Fibroblast of skin of right quadriceps (primary cell): Measurements from ENCODE around the gene CPED1.
"Not testable (repeated sequence)": the region's sequence is repeated elsewhere in the genome, so short reads cannot be mapped to it uniquely, and the experiment has no call there.

Experiments used
- DNase-seq: peaks from one replicate; pipeline ENCODE4 v3.0.0-alpha.2; 2013

Gene CPED1

GRCh38 chr7:120981888-120982615, 6.5 kb upstream of the CPED1 start:
- peak; percentile 78 for DNase-seq

GRCh38 chr7:120983592-120983991, 4.9 kb upstream of the CPED1 start:
- DNase-seq: not testable (repeated sequence)

- no peak for DNase-seq
These were observed 4.1 kb upstream of the CPED1 start for GRCh38 chr7:120984406-120984805.

GRCh38 chr7:120985130-120985758, 3.3 kb upstream of the CPED1 start:
- DNase-seq: no peak

GRCh38 chr7:120985839-120986238, 2.7 kb upstream of the CPED1 start:
- no peak for DNase-seq

- no peak for DNase-seq
These were observed 1.9 kb upstream of the CPED1 start for GRCh38 chr7:120986650-120987049.

- no peak for DNase-seq
These were observed 1.2 kb upstream of the CPED1 start for GRCh38 chr7:120987280-120987679.

GRCh38 chr7:120987683-120988590, 574 bp upstream of the CPED1 start:
- DNase-seq: peak; percentile 93

- DNase-seq: peak; percentile 17
These were observed 1.0 kb downstream of the CPED1 start for GRCh38 chr7:120989257-120990220.

- DNase-seq: peak; percentile 12
These were observed 2.1 kb downstream of the CPED1 start for GRCh38 chr7:120990468-120991118.

GRCh38 chr7:120991161-120991560, 2.6 kb downstream of the CPED1 start:
- DNase-seq: no peak

GRCh38 chr7:120991581-120991980, 3.1 kb downstream of the CPED1 start:
- DNase-seq: peak; percentile 89

- DNase-seq: no peak
These were observed 3.9 kb downstream of the CPED1 start for GRCh38 chr7:120992272-120992964.

- peak; percentile 64 for DNase-seq
These were observed 4.5 kb downstream of the CPED1 start for GRCh38 chr7:120992965-120993494.

- peak; percentile 49 for DNase-seq
These were observed 5.2 kb downstream of the CPED1 start for GRCh38 chr7:120993553-120994191.

GRCh38 chr7:120994512-120995410, 6.2 kb downstream of the CPED1 start:
- DNase-seq: no peak

- DNase-seq: no peak
These were observed 7.1 kb downstream of the CPED1 start for GRCh38 chr7:120995654-120996053.

GRCh38 chr7:120996333-120996987, 7.9 kb downstream of the CPED1 start:
- DNase-seq: peak; percentile 97

GRCh38 chr7:120996988-120997345, 8.5 kb downstream of the CPED1 start:
- DNase-seq: no peak
